WTC11 (cell line): ENCODE results near the gene SRCIN1. TPM values are rescaled to one million over a fixed set of nuclear protein-coding genes. Genes with fewer than 3 reads are reported as not detected.

Source experiments
- ATAC-seq: fragments of 200-7000 bp; cut with Tn5 transposase; 2 replicates; pipeline ENCODE4 v1.10.0; 2021; ENCODE audit warnings: mild to moderate bottlenecking, moderate library complexity
- CTCF ChIA-PET: fragments of 300-600 bp; sonication (Branson Sonifier 250); formaldehyde crosslinking; loops from one replicate; lab custom pipeline; 2021; ENCODE audit warnings: antibody characterized with exemption; lab: Charles Lee
- POLR2A ChIA-PET: fragments of 350-600 bp; sonication (Branson Sonifier 250); formaldehyde crosslinking; loops from one replicate; lab custom pipeline; 2021; ENCODE audit warnings: antibody characterized with exemption; lab: Charles Lee
- DNase-seq: peaks from one replicate; pipeline ENCODE4 v3.0.0; 2021; ENCODE audit warnings: low spot score
- H3K27ac Mint-ChIP-seq: 2 replicates; pipeline ENCODE4 v1.8.0; 2021; ENCODE audit warnings: mixed read lengths
- H3K27me3 Mint-ChIP-seq: 2 replicates; pipeline ENCODE4 v1.8.0; 2021; ENCODE audit warnings: low read depth, mild to moderate bottlenecking, moderate library complexity, mixed read lengths
- H3K36me3 Mint-ChIP-seq: 2 replicates; pipeline ENCODE4 v1.8.0; 2021; ENCODE audit warnings: mixed read lengths
- H3K4me1 Mint-ChIP-seq: 2 replicates; pipeline ENCODE4 v1.8.0; 2022; ENCODE audit warnings: mixed read lengths
- H3K4me3 Mint-ChIP-seq: 2 replicates; pipeline ENCODE4 v1.8.0; 2021; ENCODE audit warnings: mild to moderate bottlenecking, moderate library complexity, mixed read lengths
- H3K9me3 Mint-ChIP-seq: 2 replicates; pipeline ENCODE4 v1.8.0; 2021; ENCODE audit warnings: mixed read lengths
- ATF2 ChIP-seq: sonication (generic); formaldehyde crosslinking; IDR thresholded peaks from 2 replicates; pipeline ENCODE4 v1.8.1; 2022; ENCODE audit warnings: low read depth, missing genetic modification reagents, borderline replicate concordance
- CREB1 ChIP-seq: sonication (generic); formaldehyde crosslinking; IDR thresholded peaks from 2 replicates; pipeline ENCODE4 v1.8.0; 2023; ENCODE audit warnings: mild to moderate bottlenecking, missing genetic modification reagents
- CTCF ChIP-seq: fragments of 200-600 bp; IDR thresholded peaks from 2 replicates; pipeline ENCODE4 v1.8.0; 2022; ENCODE audit warnings: antibody characterized with exemption
- FOXP4 ChIP-seq: sonication (generic); formaldehyde crosslinking; IDR thresholded peaks from 2 replicates; pipeline ENCODE4 v1.8.0; 2022; ENCODE audit warnings: mild to moderate bottlenecking, missing genetic modification reagents
- MAX ChIP-seq: sonication (generic); formaldehyde crosslinking; IDR thresholded peaks from 2 replicates; pipeline ENCODE4 v1.8.0; 2022; ENCODE audit warnings: mild to moderate bottlenecking, missing genetic modification reagents
- MXD4 ChIP-seq: fragments of 250-450 bp; sonication (Bioruptor Pico); IDR thresholded peaks from 2 replicates; pipeline ENCODE4 v1.8.0; 2021; ENCODE audit warnings: mild to moderate bottlenecking, moderate library complexity, borderline replicate concordance
- SOX15 ChIP-seq: fragments of 250-450 bp; sonication (Bioruptor Pico); IDR thresholded peaks from 2 replicates; pipeline ENCODE4 v1.9.0; 2021; ENCODE audit warnings: mild to moderate bottlenecking
- SP1 ChIP-seq: sonication (generic); formaldehyde crosslinking; conservative IDR thresholded peaks from 2 replicates; pipeline ENCODE4 v1.8.1; 2022; ENCODE audit warnings: missing genetic modification reagents
- STAT6 ChIP-seq: sonication (generic); formaldehyde crosslinking; conservative IDR thresholded peaks from 2 replicates; pipeline ENCODE4 v1.8.1; 2023; ENCODE audit warnings: mild to moderate bottlenecking, low read depth, missing genetic modification reagents, moderate library complexity
- TP53 ChIP-seq: sonication (generic); formaldehyde crosslinking; IDR thresholded peaks from 2 replicates; pipeline ENCODE4 v1.8.1; 2023; ENCODE audit warnings: mild to moderate bottlenecking, missing genetic modification reagents
- USF2 ChIP-seq: sonication (generic); formaldehyde crosslinking; IDR thresholded peaks from 2 replicates; pipeline ENCODE4 v1.8.1; 2023; ENCODE audit warnings: mild to moderate bottlenecking, missing genetic modification reagents, moderate library complexity
- ZNF263 ChIP-seq: sonication (generic); formaldehyde crosslinking; IDR thresholded peaks from 2 replicates; pipeline ENCODE4 v1.8.1; 2022; ENCODE audit warnings: low read depth, mild to moderate bottlenecking, moderate library complexity, missing genetic modification reagents
- ZNF317 ChIP-seq: sonication (generic); formaldehyde crosslinking; IDR thresholded peaks from 2 replicates; pipeline ENCODE4 v1.8.1; 2023; ENCODE audit warnings: low read depth, mild to moderate bottlenecking, moderate library complexity, missing genetic modification reagents, borderline replicate concordance
- ZSCAN18 ChIP-seq: fragments of 250-450 bp; sonication (Bioruptor Pico); IDR thresholded peaks from 2 replicates; pipeline ENCODE4 v2.1.2; 2022; ENCODE audit warnings: mild to moderate bottlenecking, moderate library complexity
- total RNA-seq: library from RNA; stranded (reverse); gene quantifications from 3 replicates; pipeline ENCODE4 v1.2.3, GENCODE V29; 2021

The SRCIN1 gene
- total RNA-seq, 1 experiment from 2014 or later: 17.3 TPM

GRCh38 chr17:38605411-38605840, 326 bp downstream of the SRCIN1 start:
- POLR2A ChIA-PET: interaction anchor here (0.5 to 1.4 kb wide), 5 partner anchors 22 to 61 kb away, joined by 3 to 5 read pairs (median 3); no protein-coding TSS in a partner anchor
- CTCF ChIA-PET: interaction anchor here (0.6 to 27.2 kb wide), 18 partner anchors 9 to 264 kb away, joined by 3 to 727 read pairs (median 4); partner anchors contain the start of gene EPOP
- ATAC-seq: no peak
- H3K9me3 Mint-ChIP-seq: no peaks in the 10 kb centered on the region
- H3K4me1 Mint-ChIP-seq: peaks cover 72% of the 10 kb centered on the region
- TF ChIP-seq ZNF317 (no peak), FOXP4 (CRISPR knock-in tag) (no peak), TP53 (CRISPR knock-in tag) (no peak)
- peaks cover 50% of the 10 kb centered on the region for H3K27me3 Mint-ChIP-seq
- peak; percentile 76 for DNase-seq
- H3K36me3 Mint-ChIP-seq: no peaks in the 10 kb centered on the region
- peak overlapping the region; percentile 64 for H3K4me3 Mint-ChIP-seq
- H3K27ac Mint-ChIP-seq: no peak overlapping the region

- H3K4me3 Mint-ChIP-seq: peak overlapping the region; percentile 64
- DNase-seq (peak; percentile 69), ATAC-seq (no peak; the same call in 1 of the 2 replicates)
- ChIA-PET POLR2A (interaction anchor here (0.6 to 1.4 kb wide), 8 partner anchors 11 to 82 kb away, joined by 3 to 5 read pairs (median 3); no protein-coding TSS in a partner anchor), CTCF (interaction anchor here (0.6 to 27.2 kb wide), 22 partner anchors 10 to 1118 kb away, joined by 3 to 727 read pairs (median 4); partner anchors contain the start of genes EPOP and PPP1R1B)
- H3K27ac Mint-ChIP-seq: no peak overlapping the region
- no peaks in the 10 kb centered on the region for H3K9me3 Mint-ChIP-seq
- H3K4me1 Mint-ChIP-seq: peaks cover 75% of the 10 kb centered on the region
- no peaks in the 10 kb centered on the region for H3K36me3 Mint-ChIP-seq
- peaks cover 57% of the 10 kb centered on the region for H3K27me3 Mint-ChIP-seq
- TF ChIP-seq ZNF263 (no peak), ATF2 (no peak), SOX15 (CRISPR knock-in tag) (no peak), MAX (0 out of 2 replicates have a peak, but pooled peaks have one; percentile 13), ZSCAN18 (CRISPR knock-in tag) (no peak), USF2 (no peak), MXD4 (no peak), STAT6 (CRISPR knock-in tag) (no peak), CTCF (peak; percentile 26; the same call in 1 of the 2 replicates), CREB1 (CRISPR knock-in tag) (no peak), SP1 (peak; percentile 52; the same call in 1 of the 2 replicates)
Measured at GRCh38 chr17:38604479-38605403, 1.0 kb downstream of the SRCIN1 start.
